AG04450 (cell line): ENCODE data around the gene NFIX. TPM values are rescaled to one million over a fixed set of nuclear protein-coding genes. Genes with fewer than 3 reads are reported as not detected.

ENCODE experiments used
- CTCF ChIA-PET: fragments of 300-600, 350-600 bp; formaldehyde crosslinking; extraction: SDS; loops from one replicate; lab custom pipeline; 2022; ENCODE audit warnings: antibody characterized with exemption, inconsistent platforms; lab: Charles Lee
- POLR2A ChIA-PET: fragments of 350-600 bp; formaldehyde crosslinking; extraction: SDS; loops from one replicate; lab custom pipeline; 2021; ENCODE audit warnings: antibody characterized with exemption, inconsistent platforms; lab: Yijun Ruan, JAX
- DNase-seq: peaks from one replicate; pipeline ENCODE4 v3.0.0-alpha.2; 2011; ENCODE audit warnings: low read depth, low spot score
- H3K27ac ChIP-seq: one replicate; pipeline ENCODE4 v1.5.1; 2012; ENCODE audit warnings: low read depth, low read length, control low read depth
- H3K27me3 ChIP-seq: one replicate; pipeline ENCODE4 v1.6.0; 2012; ENCODE audit warnings: low read length; ENCODE audit not compliant: control insufficient read depth, insufficient read depth
- H3K4me3 ChIP-seq: 2 replicates; pipeline ENCODE4 v1.5.1; 2011; ENCODE audit warnings: mild to moderate bottlenecking, low read depth, low read length, control low read depth
- H3K9me3 ChIP-seq: 2 replicates; pipeline ENCODE4 v1.5.1; 2012; ENCODE audit warnings: low read length; ENCODE audit not compliant: control insufficient read depth, insufficient read depth
- polyA plus RNA-seq: library from polyadenylated mRNA; depleted of rRNA; stranded (reverse); fragments of >200 nt; gene quantifications from 2 replicates; pipeline ENCODE4 v1.2.3, GENCODE V29; 2011
- TF ChIP-seq, protein P1 (sequence below): IDR thresholded peaks from 2 replicates; pipeline ENCODE4 v1.5.1; 2011; ENCODE audit warnings: low read depth, low read length, control low read depth, inconsistent platforms

NFIX gene
- polyA plus RNA-seq, 1 experiment: 15.1 TPM

DNA sequence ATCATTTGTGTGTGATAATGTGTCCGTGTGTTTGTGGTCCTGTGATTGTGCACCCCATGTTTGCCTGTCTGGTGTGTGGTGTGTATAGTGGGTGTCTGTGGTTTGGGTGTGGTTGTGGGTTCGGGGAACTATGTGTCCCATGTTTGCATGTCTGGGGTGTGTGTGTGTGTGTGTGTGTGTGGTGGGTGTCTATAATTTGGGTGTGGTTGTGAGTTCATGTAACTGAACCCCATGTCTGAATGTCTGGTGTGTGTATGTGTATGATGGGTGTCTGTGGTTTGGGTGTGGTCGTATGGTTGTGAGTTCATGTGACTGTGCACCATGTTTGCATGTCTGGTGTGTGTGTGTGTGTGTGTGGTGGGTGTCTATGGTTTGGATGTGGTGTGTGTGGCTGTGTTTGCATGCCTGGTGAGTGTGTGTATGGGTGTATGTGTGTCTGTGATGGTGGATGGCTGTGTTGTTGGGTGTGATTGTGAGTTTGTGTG lies 11.1 kb upstream of the NFIX start:
- POLR2A ChIA-PET: interaction anchor here (0.6 kb wide), 1 partner anchor 77 kb away, joined by 4 read pairs; no protein-coding TSS in a partner anchor
- H3K27ac ChIP-seq: no peak overlapping the region

GRCh38 chr19:12984683-12985048 lies 10.6 kb upstream of the NFIX start:
- peaks cover 7% of the 10 kb centered on the region; the same call in 1 of the 2 replicates for H3K9me3 ChIP-seq
- DNase-seq: no peak
- no peaks in the 10 kb centered on the region for H3K27me3 ChIP-seq
- CTCF ChIA-PET: interaction anchor here (2.6 to 4.9 kb wide), 2 partner anchors 76 to 109 kb away, joined by 24 to 69 read pairs; no protein-coding TSS in a partner anchor
- H3K27ac ChIP-seq: no peak overlapping the region
- TF ChIP-seq, protein P1, sequence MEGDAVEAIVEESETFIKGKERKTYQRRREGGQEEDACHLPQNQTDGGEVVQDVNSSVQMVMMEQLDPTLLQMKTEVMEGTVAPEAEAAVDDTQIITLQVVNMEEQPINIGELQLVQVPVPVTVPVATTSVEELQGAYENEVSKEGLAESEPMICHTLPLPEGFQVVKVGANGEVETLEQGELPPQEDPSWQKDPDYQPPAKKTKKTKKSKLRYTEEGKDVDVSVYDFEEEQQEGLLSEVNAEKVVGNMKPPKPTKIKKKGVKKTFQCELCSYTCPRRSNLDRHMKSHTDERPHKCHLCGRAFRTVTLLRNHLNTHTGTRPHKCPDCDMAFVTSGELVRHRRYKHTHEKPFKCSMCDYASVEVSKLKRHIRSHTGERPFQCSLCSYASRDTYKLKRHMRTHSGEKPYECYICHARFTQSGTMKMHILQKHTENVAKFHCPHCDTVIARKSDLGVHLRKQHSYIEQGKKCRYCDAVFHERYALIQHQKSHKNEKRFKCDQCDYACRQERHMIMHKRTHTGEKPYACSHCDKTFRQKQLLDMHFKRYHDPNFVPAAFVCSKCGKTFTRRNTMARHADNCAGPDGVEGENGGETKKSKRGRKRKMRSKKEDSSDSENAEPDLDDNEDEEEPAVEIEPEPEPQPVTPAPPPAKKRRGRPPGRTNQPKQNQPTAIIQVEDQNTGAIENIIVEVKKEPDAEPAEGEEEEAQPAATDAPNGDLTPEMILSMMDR: no peak
- H3K4me3 ChIP-seq: no peak overlapping the region
- POLR2A ChIA-PET: no interaction called here

More for the DNA sequence above, 11.1 kb upstream of the NFIX start:
- TF ChIP-seq, protein P1: no peak
- CTCF ChIA-PET: interaction anchor here (0.5 to 4.9 kb wide), 16 partner anchors 10 to 297 kb away, joined by 3 to 69 read pairs (median 5); no protein-coding TSS in a partner anchor
- Histone ChIP-seq H3K4me3 (no peak overlapping the region), H3K27me3 (no peaks in the 10 kb centered on the region), H3K9me3 (peaks cover 3% of the 10 kb centered on the region; the same call in 1 of the 2 replicates)
- no peak for DNase-seq

- H3K27ac ChIP-seq: no peak overlapping the region
- ChIA-PET CTCF (interaction anchor here (2.6 to 4.9 kb wide), 2 partner anchors 76 to 109 kb away, joined by 24 to 69 read pairs; no protein-coding TSS in a partner anchor), POLR2A (no interaction called here)
- no peaks in the 10 kb centered on the region for H3K27me3 ChIP-seq
- TF ChIP-seq, protein P1: no peak
- peaks cover 8% of the 10 kb centered on the region; the same call in 1 of the 2 replicates for H3K9me3 ChIP-seq
- H3K4me3 ChIP-seq: no peak overlapping the region
- DNase-seq: no peak
Observed at GRCh38 chr19:12985049-12985776, 10.1 kb upstream of the NFIX start.

DNA sequence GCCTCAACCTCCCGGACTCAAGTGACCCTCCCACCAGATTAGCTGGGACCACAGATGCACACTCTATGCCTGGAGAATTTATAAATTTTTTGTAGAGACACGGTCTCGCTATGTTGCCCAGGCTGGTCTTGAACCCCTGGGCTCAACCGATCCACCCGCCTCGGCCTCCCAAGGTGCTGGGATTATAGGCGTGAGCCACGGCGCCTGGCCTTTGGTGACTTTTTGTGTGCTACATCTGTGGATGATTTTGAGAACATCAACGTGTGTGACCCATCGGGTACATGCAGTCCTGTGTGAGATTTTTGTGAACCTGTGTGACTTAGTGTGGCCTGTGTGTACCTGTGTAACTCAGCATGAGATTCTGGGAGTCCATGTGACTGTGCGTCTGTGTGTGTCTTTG lies 8.5 kb upstream of the NFIX start:
- Histone ChIP-seq H3K9me3 (peaks cover 8% of the 10 kb centered on the region; the same call in 1 of the 2 replicates), H3K27me3 (no peaks in the 10 kb centered on the region), H3K4me3 (no peak overlapping the region), H3K27ac (no peak overlapping the region)
- ChIA-PET POLR2A (no interaction called here), CTCF (interaction anchor here (1.0 kb wide), 1 partner anchor 22 kb away, joined by 3 read pairs; no protein-coding TSS in a partner anchor)
- DNase-seq: no peak
- TF ChIP-seq, protein P1: no peak

DNA sequence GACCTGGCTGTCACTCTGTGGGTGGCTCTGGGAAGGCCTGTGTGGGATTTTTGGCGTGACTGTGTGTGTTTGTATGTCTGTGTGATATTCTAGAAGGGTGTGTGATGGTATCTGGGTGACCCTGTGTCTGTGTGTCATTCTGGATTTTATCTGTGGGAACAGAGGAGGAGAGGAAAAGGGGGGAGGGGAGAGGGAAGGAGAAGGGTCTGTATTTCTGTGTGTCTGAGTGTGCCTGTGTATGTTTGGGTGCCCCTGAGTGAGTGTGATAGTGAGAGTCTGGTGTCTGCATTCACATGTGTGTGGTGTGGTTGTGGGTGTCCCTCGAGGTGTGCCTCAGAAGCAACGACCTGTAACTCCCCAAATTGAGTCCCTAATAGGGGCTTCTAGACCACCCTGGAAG lies 8.1 kb upstream of the NFIX start:
- ChIA-PET CTCF (no interaction called here), POLR2A (no interaction called here)
- TF ChIP-seq, protein P1: no peak
- no peak overlapping the region for H3K27ac ChIP-seq
- H3K9me3 ChIP-seq: peaks cover 8% of the 10 kb centered on the region; the same call in 1 of the 2 replicates
- H3K4me3 ChIP-seq: no peak overlapping the region
- H3K27me3 ChIP-seq: no peaks in the 10 kb centered on the region
- DNase-seq: no peak
